HL-60 (cell line): ENCODE measurements around the gene GTF3C5.
"Not testable (repeated sequence)": the region's sequence is repeated elsewhere in the genome, so short reads cannot be mapped to it uniquely, and the experiment has no call there.

ENCODE experiments used
- DNase-seq, 2 experiments: peaks; one replicate each; pipeline ENCODE4 v3.0.0-alpha.2; 2010 to 2020; ENCODE audit warnings: low read depth in 1 of 2, low spot score in 1 of 2
- H3K27ac ChIP-seq: fragments of 250-450 bp; sonication (Bioruptor Pico); replicated peaks from 2 replicates; pipeline ENCODE4 v1.5.1; 2020; ENCODE audit warnings: mild to moderate bottlenecking, moderate library complexity
- H3K27me3 ChIP-seq: fragments of 250-450 bp; sonication (Bioruptor Pico); 2 replicates; pipeline ENCODE4 v1.5.1; 2021; ENCODE audit warnings: mild to moderate bottlenecking, moderate library complexity; ENCODE audit not compliant: insufficient read depth, poor library complexity, severe bottlenecking
- H3K4me3 ChIP-seq: replicated peaks from 2 replicates; pipeline ENCODE4 v1.5.1; 2011; ENCODE audit warnings: mild to moderate bottlenecking, control low read depth, low read length; ENCODE audit not compliant: insufficient read depth
- CTCF ChIP-seq: IDR thresholded peaks from one replicate; pipeline ENCODE4 v1.5.1; 2011; ENCODE audit warnings: low read length, control low read depth, inconsistent platforms; ENCODE audit not compliant: insufficient read depth
- GABPA ChIP-seq: IDR thresholded peaks from 2 replicates; pipeline ENCODE4 v1.6.1; 2012; ENCODE audit warnings: low read depth
- POLR2AphosphoS5 ChIP-seq: IDR thresholded peaks from 2 replicates; pipeline ENCODE4 v1.6.1; 2012; ENCODE audit warnings: low read depth
- REST ChIP-seq: IDR thresholded peaks from 2 replicates; pipeline ENCODE4 v1.6.1; 2012; ENCODE audit warnings: low read depth; ENCODE audit not compliant: insufficient replicate concordance
- SPI1 ChIP-seq: IDR thresholded peaks from 2 replicates; pipeline ENCODE4 v1.6.1; 2012; ENCODE audit warnings: low read depth, mild to moderate bottlenecking, borderline replicate concordance

The GTF3C5 gene

GRCh38 chr9:133071484-133072150 lies 40.8 kb downstream of the GTF3C5 start:
- no peak for DNase-seq
- H3K27ac ChIP-seq, result no peak overlapping the region
- no peak overlapping the region for H3K4me3 ChIP-seq
- H3K27me3 ChIP-seq, result no peaks in the 10 kb centered on the region
- no peak for TF ChIP-seq GABPA
- no peak for TF ChIP-seq POLR2AphosphoS5
- TF ChIP-seq REST, result no peak
- TF ChIP-seq SPI1, result no peak
- TF ChIP-seq CTCF, result no peak

GRCh38 chr9:133072210-133072609 lies 41.4 kb downstream of the GTF3C5 start:
- DNase-seq, H3K27ac ChIP-seq, H3K4me3 ChIP-seq, H3K27me3 ChIP-seq: not testable (repeated sequence)

DNA sequence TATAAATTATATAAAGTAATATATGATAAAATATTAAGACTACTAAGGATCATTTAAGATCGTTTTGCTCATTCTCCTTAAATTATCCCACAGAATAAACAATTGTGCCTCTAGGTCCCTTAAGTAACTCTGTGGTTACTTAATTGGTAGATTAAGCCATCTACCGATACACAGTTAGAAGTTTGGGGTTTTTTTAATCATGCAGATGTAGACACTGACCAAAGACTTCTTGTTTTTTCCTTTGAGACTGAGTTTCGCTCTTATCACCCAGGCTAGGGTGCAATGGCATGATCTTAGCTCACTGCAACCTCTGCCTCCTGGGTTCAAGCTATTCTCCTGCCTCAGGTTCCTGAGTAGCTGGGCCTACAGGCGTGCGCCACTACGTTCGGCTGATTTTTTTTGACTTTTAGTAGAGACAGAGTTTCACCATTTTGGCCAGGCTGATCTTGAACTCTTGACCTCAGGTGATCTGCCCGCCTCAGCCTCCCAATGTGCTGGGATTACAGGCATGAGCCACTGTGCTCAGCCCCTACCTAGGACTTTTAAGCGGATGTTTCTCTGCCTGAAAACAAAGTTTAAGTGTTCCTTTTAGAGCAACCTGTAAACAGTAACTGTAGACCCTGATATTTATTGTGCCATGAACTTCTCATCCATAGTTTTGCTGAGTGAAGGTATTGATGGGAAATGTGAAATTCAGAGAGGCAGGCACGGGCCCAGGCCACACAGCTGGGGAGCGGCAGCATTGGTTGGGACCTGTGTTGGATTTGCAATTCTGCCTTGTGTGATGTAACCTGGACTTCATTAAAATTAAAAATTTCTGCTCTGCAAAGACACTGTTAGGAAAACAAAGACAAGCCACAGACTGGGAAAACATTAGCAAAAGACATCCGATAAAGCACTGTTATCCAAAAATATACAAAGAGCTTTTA lies 42.6 kb downstream of the GTF3C5 start:
- Histone ChIP-seq H3K27ac (no peak overlapping the region), H3K27me3 (no peaks in the 10 kb centered on the region), H3K4me3 (no peak overlapping the region)
- DNase-seq, result peak in 1 of 2 experiments; percentile 32
- TF ChIP-seq POLR2AphosphoS5, result no peak
- no peak for TF ChIP-seq GABPA
- TF ChIP-seq SPI1, result peak; percentile 39; the same call in 1 of the 2 replicates
- no peak for TF ChIP-seq CTCF

DNA sequence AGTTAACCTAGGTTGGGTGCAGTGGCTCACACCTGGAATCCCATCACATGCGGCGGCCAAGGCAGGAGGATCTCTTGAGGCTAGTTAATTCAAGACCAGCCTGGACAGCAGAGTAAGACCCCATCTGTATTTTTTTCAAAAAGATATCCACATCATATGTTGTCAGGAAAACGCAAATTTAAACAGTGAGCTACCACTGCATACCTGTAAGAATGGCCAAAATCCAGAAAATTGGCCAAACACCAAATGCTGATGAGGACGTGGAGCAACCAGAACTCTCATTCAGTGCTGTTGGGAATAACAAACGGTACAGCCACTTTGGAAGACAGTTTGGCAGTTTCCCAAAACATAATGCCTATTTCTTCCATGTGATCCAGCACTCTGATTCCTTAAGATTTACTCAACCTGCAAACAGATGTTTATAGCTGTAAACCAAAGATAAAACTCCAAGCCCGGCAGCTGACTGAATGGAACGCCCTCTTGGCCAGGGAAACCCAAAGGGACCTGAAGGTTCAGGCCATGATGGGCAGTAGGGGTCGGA lies 43.4 kb downstream of the GTF3C5 start:
- TF ChIP-seq CTCF (no peak), GABPA (no peak)
- no peaks in the 10 kb centered on the region for H3K27me3 ChIP-seq
- H3K27ac ChIP-seq, result no peak overlapping the region
- DNase-seq, result no peak
- H3K4me3 ChIP-seq, result no peak overlapping the region
